Measurements from ENCODE around the gene TICAM2.
A peak's percentile ranks its signal among the peaks of the same experiment; 100 is the strongest.

TICAM2 gene

GRCh38 chr5:115561176-115561575, 41.1 kb downstream of the TICAM2 start:
- no peak for DNase-seq

- DNase-seq = no peak
Measured at GRCh38 chr5:115559524-115559923, 42.8 kb downstream of the TICAM2 start.

- DNase-seq = no peak
Measured at GRCh38 chr5:115558388-115558956, 43.8 kb downstream of the TICAM2 start.

GRCh38 chr5:115557667-115558387, 44.5 kb downstream of the TICAM2 start:
- DNase-seq = no peak

GRCh38 chr5:115556276-115556675, 46.0 kb downstream of the TICAM2 start:
- no peak for DNase-seq

- no peak for DNase-seq
Measured at GRCh38 chr5:115555084-115555633, 47.1 kb downstream of the TICAM2 start.

- no peak for DNase-seq
Measured at GRCh38 chr5:115553082-115553481, 49.2 kb downstream of the TICAM2 start.

- DNase-seq = no peak
Measured at GRCh38 chr5:115551415-115551814, 50.9 kb downstream of the TICAM2 start.

GRCh38 chr5:115549154-115549553, 53.1 kb downstream of the TICAM2 start:
- no peak for DNase-seq

- DNase-seq = no peak
Measured at GRCh38 chr5:115548683-115549082, 53.6 kb downstream of the TICAM2 start.

GRCh38 chr5:115545351-115545882, 56.9 kb downstream of the TICAM2 start:
- no peak for DNase-seq

GRCh38 chr5:115544436-115545350, 57.6 kb downstream of the TICAM2 start, which contains the start of gene FEM1C:
TSS of gene FEM1C (minus strand) at chr5:115544775. CDS start at chr5:115543493, 1,282 bp downstream.
- peak; percentile 98 to 99 for DNase-seq

- DNase-seq = peak; percentile 50 to 53
Measured at GRCh38 chr5:115544043-115544435, 58.2 kb downstream of the TICAM2 start.

- DNase-seq = peak in 1 of 2 donors; percentile 36
Measured at GRCh38 chr5:115543365-115544042, 58.8 kb downstream of the TICAM2 start.

GRCh38 chr5:115542651-115543364, 59.5 kb downstream of the TICAM2 start:
- DNase-seq = no peak

- DNase-seq = no peak
Measured at GRCh38 chr5:115542086-115542485, 60.2 kb downstream of the TICAM2 start.

- DNase-seq = no peak
Measured at GRCh38 chr5:115541611-115542010, 60.7 kb downstream of the TICAM2 start.

GRCh38 chr5:115535479-115536035, 66.7 kb downstream of the TICAM2 start:
- no peak for DNase-seq

- DNase-seq = no peak
Measured at GRCh38 chr5:115532517-115532916, 69.8 kb downstream of the TICAM2 start.

- DNase-seq = no peak
Measured at GRCh38 chr5:115531787-115532367, 70.4 kb downstream of the TICAM2 start.

GRCh38 chr5:115531380-115531779, 70.9 kb downstream of the TICAM2 start:
- no peak for DNase-seq
